ENCODE measurements around the gene TEX22.

The TEX22 gene

DNA sequence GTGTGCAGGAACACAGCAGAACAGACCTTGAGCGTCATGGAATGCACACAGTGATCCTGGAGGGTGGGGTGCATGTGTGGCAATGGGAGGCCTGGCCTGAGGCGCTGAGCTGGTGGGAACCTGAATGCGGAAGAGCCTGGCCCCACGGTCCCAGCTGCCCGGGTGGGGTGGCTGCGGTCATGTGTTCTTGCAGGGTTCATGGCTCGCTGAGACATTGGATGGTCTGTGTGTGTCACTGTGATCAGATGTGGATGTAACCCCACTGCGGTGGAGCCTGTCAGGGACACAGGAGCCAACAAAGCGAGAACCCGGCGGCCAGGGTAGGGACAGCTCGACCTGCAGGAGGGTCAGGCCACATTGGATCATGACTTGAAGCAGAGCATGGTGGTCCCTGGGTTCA, 44.5 kb downstream of the TEX22 start:
- Histone ChIP-seq H3K4me1 (ENCODE audit: control insufficient read depth, insufficient read depth, low read depth, low read length) (peaks cover 21% of the 10 kb centered on the region), H4K91ac (ENCODE audit: low read length) (no peak overlapping the region), H3K9ac (ENCODE audit: low read length) (no peak overlapping the region), H3K4ac (ENCODE audit: low read depth in 1 of 2, low read length in 2 of 2) (no peak overlapping the region), H3K14ac (ENCODE audit: low read length in 2 of 2) (no peak overlapping the region), H3K79me1 (replicated peaks; ENCODE audit: low read length, poor library complexity, severe bottlenecking) (peaks cover 60% of the 10 kb centered on the region), H2BK120ac (ENCODE audit: low read depth, low read length) (no peak overlapping the region), H3K36me3 (ENCODE audit: control insufficient read depth in 1 of 2, insufficient read depth in 2 of 2, low read depth in 1 of 2, low read length in 2 of 2) (peaks cover 19 to 77% of the 10 kb centered on the region in 2 experiments), H3K9me3 (ENCODE audit: control insufficient read depth, low read length) (no peaks in the 10 kb centered on the region), H2BK5ac (ENCODE audit: low read depth, low read length, poor library complexity, severe bottlenecking) (no peak overlapping the region), H3K4me2 (ENCODE audit: low read length, poor library complexity, severe bottlenecking) (no peak overlapping the region), H3K27ac (ENCODE audit: low read length, poor library complexity, severe bottlenecking) (no peak overlapping the region), H4K8ac (ENCODE audit: low read length) (no peak overlapping the region), H3K27me3 (ENCODE audit: control insufficient read depth in 1 of 2, insufficient read depth in 1 of 2, low read length in 2 of 2) (no peaks in the 10 kb centered on the region), H2AFZ (ENCODE audit: low read depth, low read length) (no peak overlapping the region), H3K18ac (ENCODE audit: low read depth in 1 of 2, low read length in 2 of 2) (no peak overlapping the region), H3K4me3 (ENCODE audit: insufficient read depth in 1 of 2, low read depth in 1 of 2, low read length in 2 of 2) (no peak overlapping the region), H2AK5ac (ENCODE audit: low read length, severe bottlenecking) (no peak overlapping the region), H2BK12ac (ENCODE audit: low read length in 2 of 2) (no peak overlapping the region), H3K23ac (ENCODE audit: low read length in 2 of 2) (no peak overlapping the region), H2BK15ac (ENCODE audit: low read depth, poor library complexity, severe bottlenecking) (no peak overlapping the region)
- DNase-seq: no peak
- WGBS: 84% methylated on average over 12 of the region's 12 CpGs

- Histone ChIP-seq H3K79me1 (replicated peaks; ENCODE audit: low read length, poor library complexity, severe bottlenecking) (peaks cover 60% of the 10 kb centered on the region), H4K91ac (ENCODE audit: low read length) (peak overlapping the region; percentile 54), H3K9ac (ENCODE audit: low read length) (no peak overlapping the region), H4K8ac (ENCODE audit: low read length) (peak overlapping the region; percentile 40), H3K4me2 (ENCODE audit: low read length, poor library complexity, severe bottlenecking) (no peak overlapping the region), H3K9me3 (ENCODE audit: control insufficient read depth, low read length) (no peaks in the 10 kb centered on the region), H2AFZ (ENCODE audit: low read depth, low read length) (no peak overlapping the region), H3K4ac (ENCODE audit: low read depth in 1 of 2, low read length in 2 of 2) (no peak overlapping the region), H2BK120ac (ENCODE audit: low read depth, low read length) (no peak overlapping the region), H2BK12ac (ENCODE audit: low read length in 2 of 2) (no peak overlapping the region), H3K27me3 (ENCODE audit: control insufficient read depth in 1 of 2, insufficient read depth in 1 of 2, low read length in 2 of 2) (no peaks in the 10 kb centered on the region), H3K36me3 (ENCODE audit: control insufficient read depth in 1 of 2, insufficient read depth in 2 of 2, low read depth in 1 of 2, low read length in 2 of 2) (peaks cover 19 to 77% of the 10 kb centered on the region in 2 experiments), H3K23ac (ENCODE audit: low read length in 2 of 2) (no peak overlapping the region), H3K14ac (ENCODE audit: low read length in 2 of 2) (no peak overlapping the region), H3K27ac (ENCODE audit: low read length, poor library complexity, severe bottlenecking) (no peak overlapping the region), H3K4me3 (ENCODE audit: insufficient read depth in 1 of 2, low read depth in 1 of 2, low read length in 2 of 2) (no peak overlapping the region), H2BK15ac (ENCODE audit: low read depth, poor library complexity, severe bottlenecking) (no peak overlapping the region), H3K18ac (ENCODE audit: low read depth in 1 of 2, low read length in 2 of 2) (no peak overlapping the region), H2AK5ac (ENCODE audit: low read length, severe bottlenecking) (no peak overlapping the region), H2BK5ac (ENCODE audit: low read depth, low read length, poor library complexity, severe bottlenecking) (no peak overlapping the region), H3K4me1 (ENCODE audit: control insufficient read depth, insufficient read depth, low read depth, low read length) (peaks cover 21% of the 10 kb centered on the region)
- WGBS: 96% methylated on average over 16 of the region's 17 CpGs
- DNase-seq: no peak
These were observed 46.5 kb downstream of the TEX22 start for GRCh38 chr14:105444859-105445258.

- Histone ChIP-seq H3K18ac (ENCODE audit: low read depth in 1 of 2, low read length in 2 of 2) (no peak overlapping the region), H4K91ac (ENCODE audit: low read length) (no peak overlapping the region), H3K36me3 (ENCODE audit: control insufficient read depth in 1 of 2, insufficient read depth in 2 of 2, low read depth in 1 of 2, low read length in 2 of 2) (peaks cover 23 to 77% of the 10 kb centered on the region in 2 experiments), H3K4me2 (ENCODE audit: low read length, poor library complexity, severe bottlenecking) (no peak overlapping the region), H3K23ac (ENCODE audit: low read length in 2 of 2) (no peak overlapping the region), H3K9me3 (ENCODE audit: control insufficient read depth, low read length) (no peaks in the 10 kb centered on the region), H3K27me3 (ENCODE audit: control insufficient read depth in 1 of 2, insufficient read depth in 1 of 2, low read length in 2 of 2) (no peaks in the 10 kb centered on the region), H3K4ac (ENCODE audit: low read depth in 1 of 2, low read length in 2 of 2) (no peak overlapping the region), H2BK12ac (ENCODE audit: low read length in 2 of 2) (no peak overlapping the region), H3K14ac (ENCODE audit: low read length in 2 of 2) (no peak overlapping the region), H2AFZ (ENCODE audit: low read depth, low read length) (no peak overlapping the region), H2AK5ac (ENCODE audit: low read length, severe bottlenecking) (no peak overlapping the region), H3K27ac (ENCODE audit: low read length, poor library complexity, severe bottlenecking) (no peak overlapping the region), H2BK5ac (ENCODE audit: low read depth, low read length, poor library complexity, severe bottlenecking) (no peak overlapping the region), H3K4me1 (ENCODE audit: control insufficient read depth, insufficient read depth, low read depth, low read length) (peaks cover 16% of the 10 kb centered on the region), H2BK120ac (ENCODE audit: low read depth, low read length) (no peak overlapping the region), H2BK15ac (ENCODE audit: low read depth, poor library complexity, severe bottlenecking) (no peak overlapping the region), H3K4me3 (ENCODE audit: insufficient read depth in 1 of 2, low read depth in 1 of 2, low read length in 2 of 2) (no peak overlapping the region), H4K8ac (ENCODE audit: low read length) (no peak overlapping the region), H3K79me1 (replicated peaks; ENCODE audit: low read length, poor library complexity, severe bottlenecking) (peaks cover 58% of the 10 kb centered on the region), H3K9ac (ENCODE audit: low read length) (no peak overlapping the region)
- DNase-seq: no peak
- WGBS: 94% methylated on average over 24 of the region's 24 CpGs
These were observed 47.0 kb downstream of the TEX22 start for GRCh38 chr14:105445290-105445689.

DNA sequence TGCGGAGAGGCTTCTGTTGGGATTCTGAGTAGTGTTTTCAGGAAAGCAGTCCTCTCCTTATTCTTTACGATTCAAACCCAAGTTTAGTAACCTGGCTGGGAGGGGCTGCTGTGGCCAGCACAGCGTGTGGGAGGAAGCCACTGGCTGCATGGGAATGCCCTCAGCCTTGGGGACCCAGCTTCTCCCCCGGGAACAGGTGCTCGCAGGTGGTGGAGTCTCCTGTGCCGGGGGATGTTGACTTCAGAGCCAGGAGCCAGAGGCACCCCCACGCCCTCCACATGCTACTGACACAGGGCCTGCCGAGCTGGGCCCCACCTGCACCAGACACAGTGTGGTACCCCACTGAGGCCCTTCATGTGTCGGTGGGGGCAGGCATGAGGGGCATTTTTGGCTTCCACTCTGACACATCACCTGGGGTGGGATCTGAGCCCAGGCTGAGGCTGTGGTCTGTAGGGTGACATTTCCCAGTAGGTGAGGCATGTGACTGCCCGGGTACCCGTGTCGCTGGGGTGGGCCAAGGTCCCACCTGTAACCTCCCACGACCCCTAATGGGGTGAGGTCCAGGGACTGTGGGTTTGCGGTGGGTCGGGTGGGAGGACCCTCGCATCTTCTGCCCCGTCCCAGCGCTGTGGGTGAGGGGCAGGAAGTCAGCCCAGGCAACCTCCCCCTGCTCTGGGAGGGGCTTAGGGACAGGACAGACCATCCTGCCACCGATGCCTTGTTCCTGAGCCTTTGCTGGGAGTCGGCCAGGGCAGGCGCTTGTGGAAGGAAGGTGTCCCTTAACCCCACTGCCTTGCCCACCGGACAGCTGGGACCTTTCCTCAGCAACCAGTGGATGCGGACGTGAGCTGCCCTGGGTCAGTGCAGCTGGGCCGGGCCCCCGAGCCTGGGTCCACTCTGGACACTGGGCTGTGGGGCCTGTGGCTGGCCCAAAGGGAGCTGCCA, 47.8 kb downstream of the TEX22 start:
- Histone ChIP-seq H3K4ac (ENCODE audit: low read depth in 1 of 2, low read length in 2 of 2) (no peak overlapping the region), H2AK5ac (ENCODE audit: low read length, severe bottlenecking) (no peak overlapping the region), H3K23ac (ENCODE audit: low read length in 2 of 2) (no peak overlapping the region), H2BK15ac (ENCODE audit: low read depth, poor library complexity, severe bottlenecking) (no peak overlapping the region), H3K18ac (ENCODE audit: low read depth in 1 of 2, low read length in 2 of 2) (no peak overlapping the region), H3K27ac (ENCODE audit: low read length, poor library complexity, severe bottlenecking) (no peak overlapping the region), H3K4me2 (ENCODE audit: low read length, poor library complexity, severe bottlenecking) (no peak overlapping the region), H2BK120ac (ENCODE audit: low read depth, low read length) (no peak overlapping the region), H2AFZ (ENCODE audit: low read depth, low read length) (no peak overlapping the region), H4K91ac (ENCODE audit: low read length) (no peak overlapping the region), H3K9me3 (ENCODE audit: control insufficient read depth, low read length) (no peaks in the 10 kb centered on the region), H3K79me1 (replicated peaks; ENCODE audit: low read length, poor library complexity, severe bottlenecking) (peaks cover 61% of the 10 kb centered on the region), H2BK12ac (ENCODE audit: low read length in 2 of 2) (no peak overlapping the region), H3K36me3 (ENCODE audit: control insufficient read depth in 1 of 2, insufficient read depth in 2 of 2, low read depth in 1 of 2, low read length in 2 of 2) (peaks cover 28 to 77% of the 10 kb centered on the region in 2 experiments), H4K8ac (ENCODE audit: low read length) (no peak overlapping the region), H2BK5ac (ENCODE audit: low read depth, low read length, poor library complexity, severe bottlenecking) (no peak overlapping the region), H3K4me1 (ENCODE audit: control insufficient read depth, insufficient read depth, low read depth, low read length) (peaks cover 18% of the 10 kb centered on the region), H3K9ac (ENCODE audit: low read length) (no peak overlapping the region), H3K4me3 (ENCODE audit: insufficient read depth in 1 of 2, low read depth in 1 of 2, low read length in 2 of 2) (no peak overlapping the region), H3K27me3 (ENCODE audit: control insufficient read depth in 1 of 2, insufficient read depth in 1 of 2, low read length in 2 of 2) (no peaks in the 10 kb centered on the region), H3K14ac (ENCODE audit: low read length in 2 of 2) (no peak overlapping the region)
- 97% methylated on average over 26 of the region's 26 CpGs for WGBS
- DNase-seq: no peak
